ENCODE results near the gene GRP.

GRCh38 chr18:59270689-59271257, 50.8 kb downstream of the GRP start:
- no peak for TF ChIP-seq CTCF (IDR thresholded peaks at IDR 0.05)
- TF ChIP-seq POLR2A (IDR thresholded peaks at IDR 0.05), result no peak
